HEK293 (cell line): ENCODE results near the gene PCBD1.

Source experiments
- CTCF ChIA-PET: fragments of 350-600 bp; formaldehyde crosslinking; extraction: SDS; loops from one replicate; lab custom pipeline; 2021; ENCODE audit warnings: antibody characterized with exemption; lab: Yijun Ruan, JAX
- POLR2A ChIA-PET: fragments of 300-600 bp; formaldehyde crosslinking; extraction: SDS; loops from one replicate; lab custom pipeline; 2020; ENCODE audit warnings: antibody characterized with exemption, inconsistent platforms; lab: Yijun Ruan, JAX
- H3K27ac ChIP-seq: fragments of 200-500 bp; sonication (Bioruptor generic); 2 replicates; pipeline ENCODE4 v1.5.1; 2014; ENCODE audit warnings: low read depth, low read length, control low read depth, inconsistent platforms; ENCODE audit errors: extremely low read depth
- H3K36me3 ChIP-seq, 2 experiments: fragments of 200-500 bp in 1 of 2; sonication (Bioruptor generic) in 1 of 2; 1 replicate in 1 of 2; 2 replicates in 1 of 2; pipeline ENCODE4 v1.5.1; 2014 to 2017; ENCODE audit warnings: inconsistent platforms in 2 of 2, low read length in 2 of 2; ENCODE audit not compliant: control insufficient read depth in 2 of 2, insufficient read depth in 1 of 2
- H3K4me1 ChIP-seq: fragments of 200-500 bp; sonication (Bioruptor generic); 2 replicates; pipeline ENCODE4 v1.5.1; 2014; ENCODE audit warnings: mild to moderate bottlenecking, low read length, inconsistent platforms; ENCODE audit not compliant: control insufficient read depth, insufficient read depth
- H3K4me3 ChIP-seq: 2 replicates; pipeline ENCODE4 v1.5.1; 2011; ENCODE audit warnings: low read depth, mild to moderate bottlenecking, control low read depth, low read length, moderate library complexity
- H3K9me3 ChIP-seq: fragments of 200-500 bp; sonication (Bioruptor generic); 2 replicates; pipeline ENCODE4 v1.5.1; 2014; ENCODE audit warnings: low read depth, low read length, inconsistent platforms; ENCODE audit not compliant: control insufficient read depth, insufficient read depth
- EGR2 ChIP-seq: fragments of 450-650 bp; formaldehyde crosslinking; IDR thresholded peaks from 2 replicates; pipeline ENCODE4 v1.5.1; 2016; ENCODE audit warnings: low read depth, missing biosample characterization, missing genetic modification characterization
- KLF8 ChIP-seq: fragments of 450-650 bp; formaldehyde crosslinking; IDR thresholded peaks from 2 replicates; pipeline ENCODE4 v1.5.1; 2016; ENCODE audit warnings: missing biosample characterization, missing genetic modification characterization
- MYNN ChIP-seq: fragments of 450-650 bp; formaldehyde crosslinking; IDR thresholded peaks from 2 replicates; pipeline ENCODE4 v1.5.1; 2016; ENCODE audit warnings: missing biosample characterization, missing genetic modification characterization, borderline replicate concordance
- OVOL3 ChIP-seq: fragments of 450-650 bp; formaldehyde crosslinking; IDR thresholded peaks from 2 replicates; pipeline ENCODE4 v1.5.1; 2016; ENCODE audit warnings: missing biosample characterization, missing genetic modification characterization
- ZBTB17 ChIP-seq: fragments of 450-650 bp; formaldehyde crosslinking; IDR thresholded peaks from 2 replicates; pipeline ENCODE4 v1.5.1; 2016; ENCODE audit warnings: missing biosample characterization, missing genetic modification characterization
- ZFP41 ChIP-seq: fragments of 450-650 bp; formaldehyde crosslinking; IDR thresholded peaks from 2 replicates; pipeline ENCODE4 v1.5.1; 2016; ENCODE audit warnings: missing biosample characterization, missing genetic modification characterization, borderline replicate concordance
- ZNF140 ChIP-seq: fragments of 450-650 bp; formaldehyde crosslinking; IDR thresholded peaks from 2 replicates; pipeline ENCODE4 v1.5.1; 2016; ENCODE audit warnings: missing biosample characterization, missing genetic modification characterization
- ZNF2 ChIP-seq: fragments of 450-650 bp; formaldehyde crosslinking; IDR thresholded peaks from 2 replicates; pipeline ENCODE4 v1.5.1; 2016; ENCODE audit warnings: missing biosample characterization, missing genetic modification characterization
- ZNF214 ChIP-seq: fragments of 450-650 bp; formaldehyde crosslinking; IDR thresholded peaks from 2 replicates; pipeline ENCODE4 v1.5.1; 2017; ENCODE audit warnings: missing biosample characterization, mild to moderate bottlenecking, missing genetic modification characterization, borderline replicate concordance
- ZNF416 ChIP-seq: fragments of 450-650 bp; formaldehyde crosslinking; IDR thresholded peaks from 2 replicates; pipeline ENCODE4 v1.5.1; 2016; ENCODE audit warnings: missing biosample characterization, missing genetic modification characterization
- ZNF529 ChIP-seq: fragments of 450-650 bp; formaldehyde crosslinking; IDR thresholded peaks from 2 replicates; pipeline ENCODE4 v1.5.1; 2017; ENCODE audit warnings: missing genetic modification characterization, missing biosample characterization; ENCODE audit not compliant: insufficient replicate concordance
- ZNF544 ChIP-seq: fragments of 450-650 bp; formaldehyde crosslinking; IDR thresholded peaks from 2 replicates; pipeline ENCODE4 v1.5.0; 2017; ENCODE audit warnings: missing biosample characterization, missing genetic modification characterization
- ZNF561 ChIP-seq: fragments of 450-650 bp; IDR thresholded peaks from 2 replicates; pipeline ENCODE4 v1.5.1; 2018; ENCODE audit warnings: missing biosample characterization, missing genetic modification characterization, borderline replicate concordance
- ZNF596 ChIP-seq: fragments of 450-650 bp; IDR thresholded peaks from 2 replicates; pipeline ENCODE4 v1.5.0; 2018; ENCODE audit warnings: missing biosample characterization, mild to moderate bottlenecking, missing genetic modification characterization, moderate library complexity
- ZNF701 ChIP-seq: fragments of 450-650 bp; formaldehyde crosslinking; IDR thresholded peaks from 2 replicates; pipeline ENCODE4 v1.5.1; 2016; ENCODE audit warnings: missing biosample characterization, missing genetic modification characterization
- ZNF707 ChIP-seq: fragments of 450-650 bp; formaldehyde crosslinking; IDR thresholded peaks from 2 replicates; pipeline ENCODE4 v1.5.1; 2016; ENCODE audit warnings: missing biosample characterization, missing genetic modification characterization
- TF ChIP-seq, protein P1 (sequence below): fragments of 450-650 bp; formaldehyde crosslinking; IDR thresholded peaks from 2 replicates; pipeline ENCODE4 v1.5.1; 2016; ENCODE audit warnings: missing biosample characterization, missing genetic modification characterization, borderline replicate concordance
- TF ChIP-seq, protein P2 (sequence below): fragments of 450-650 bp; IDR thresholded peaks from 2 replicates; pipeline ENCODE4 v1.5.1; 2018; ENCODE audit warnings: missing biosample characterization, mild to moderate bottlenecking, missing genetic modification characterization
- TF ChIP-seq, protein P3 (sequence below): fragments of 450-650 bp; formaldehyde crosslinking; IDR thresholded peaks from 2 replicates; pipeline ENCODE4 v1.5.1; 2016; ENCODE audit warnings: missing biosample characterization, missing genetic modification characterization
- TF ChIP-seq, protein P4 (sequence below): fragments of 450-650 bp; formaldehyde crosslinking; IDR thresholded peaks from 2 replicates; pipeline ENCODE4 v1.5.1; 2016; ENCODE audit warnings: missing biosample characterization, missing genetic modification characterization
- TF ChIP-seq, protein P5 (sequence below): fragments of 450-650 bp; formaldehyde crosslinking; optimal IDR thresholded peaks from 2 replicates; pipeline ENCODE3; 2016; ENCODE audit warnings: missing biosample characterization, mild to moderate bottlenecking, missing genetic modification characterization

The PCBD1 gene

DNA sequence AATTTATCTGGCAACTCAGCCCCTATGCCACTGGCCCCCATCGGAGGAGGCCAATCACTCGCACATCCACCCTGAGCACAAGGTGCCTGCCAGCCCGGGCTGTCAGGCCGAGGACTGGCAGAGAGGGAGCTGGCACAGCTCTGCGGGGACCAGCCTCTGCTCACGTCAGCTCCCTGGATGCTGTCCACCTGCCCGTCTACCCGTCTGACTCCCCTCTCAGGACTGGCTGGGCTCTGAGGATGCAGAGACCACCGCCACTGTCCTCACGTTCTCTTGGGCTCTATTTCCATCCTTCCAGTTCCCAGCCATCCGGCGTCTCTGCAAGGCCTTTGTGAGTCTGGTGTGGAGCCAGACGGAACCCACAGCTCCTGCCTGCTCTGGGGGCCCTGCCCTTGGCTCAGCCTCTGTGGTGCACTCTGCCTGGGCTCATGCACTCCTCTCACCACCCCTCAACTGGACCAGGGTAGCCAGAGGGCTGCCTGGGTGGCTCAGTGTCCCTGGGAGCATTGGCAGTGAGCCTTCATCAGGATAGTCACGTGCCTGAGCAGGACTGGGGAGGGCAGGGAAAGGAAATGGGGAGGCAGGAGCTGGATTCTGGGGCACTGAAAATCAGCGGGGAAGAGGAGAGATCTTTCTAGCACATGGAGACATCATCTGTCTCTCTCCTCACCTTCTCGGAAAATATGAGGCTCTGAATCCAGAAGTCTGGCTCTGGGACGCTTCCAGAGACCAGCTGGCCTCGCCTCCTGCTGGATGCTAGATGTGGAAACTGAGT, 38.0 kb upstream of the PCBD1 start:
- Histone ChIP-seq H3K27ac (no peak overlapping the region), H3K36me3 (no peaks in the 10 kb centered on the region), H3K4me1 (peaks cover 8% of the 10 kb centered on the region; the same call in 1 of the 2 replicates), H3K9me3 (no peaks in the 10 kb centered on the region), H3K4me3 (no peak overlapping the region)
- POLR2A ChIA-PET, result no interaction called here
- TF ChIP-seq, protein P1, sequence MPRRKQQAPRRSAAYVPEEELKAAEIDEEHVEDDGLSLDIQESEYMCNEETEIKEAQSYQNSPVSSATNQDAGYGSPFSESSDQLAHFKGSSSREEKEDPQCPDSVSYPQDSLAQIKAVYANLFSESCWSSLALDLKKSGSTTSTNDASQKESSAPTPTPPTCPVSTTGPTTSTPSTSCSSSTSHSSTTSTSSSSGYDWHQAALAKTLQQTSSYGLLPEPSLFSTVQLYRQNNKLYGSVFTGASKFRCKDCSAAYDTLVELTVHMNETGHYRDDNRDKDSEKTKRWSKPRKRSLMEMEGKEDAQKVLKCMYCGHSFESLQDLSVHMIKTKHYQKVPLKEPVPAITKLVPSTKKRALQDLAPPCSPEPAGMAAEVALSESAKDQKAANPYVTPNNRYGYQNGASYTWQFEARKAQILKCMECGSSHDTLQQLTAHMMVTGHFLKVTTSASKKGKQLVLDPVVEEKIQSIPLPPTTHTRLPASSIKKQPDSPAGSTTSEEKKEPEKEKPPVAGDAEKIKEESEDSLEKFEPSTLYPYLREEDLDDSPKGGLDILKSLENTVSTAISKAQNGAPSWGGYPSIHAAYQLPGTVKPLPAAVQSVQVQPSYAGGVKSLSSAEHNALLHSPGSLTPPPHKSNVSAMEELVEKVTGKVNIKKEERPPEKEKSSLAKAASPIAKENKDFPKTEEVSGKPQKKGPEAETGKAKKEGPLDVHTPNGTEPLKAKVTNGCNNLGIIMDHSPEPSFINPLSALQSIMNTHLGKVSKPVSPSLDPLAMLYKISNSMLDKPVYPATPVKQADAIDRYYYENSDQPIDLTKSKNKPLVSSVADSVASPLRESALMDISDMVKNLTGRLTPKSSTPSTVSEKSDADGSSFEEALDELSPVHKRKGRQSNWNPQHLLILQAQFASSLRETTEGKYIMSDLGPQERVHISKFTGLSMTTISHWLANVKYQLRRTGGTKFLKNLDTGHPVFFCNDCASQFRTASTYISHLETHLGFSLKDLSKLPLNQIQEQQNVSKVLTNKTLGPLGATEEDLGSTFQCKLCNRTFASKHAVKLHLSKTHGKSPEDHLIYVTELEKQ (tag by site-specific recombination), result no peak
- TF ChIP-seq ZNF529 (tag by site-specific recombination), result no peak
- TF ChIP-seq ZNF214 (tag by site-specific recombination), result no peak
- TF ChIP-seq ZNF596, result no peak
- TF ChIP-seq, protein P2, sequence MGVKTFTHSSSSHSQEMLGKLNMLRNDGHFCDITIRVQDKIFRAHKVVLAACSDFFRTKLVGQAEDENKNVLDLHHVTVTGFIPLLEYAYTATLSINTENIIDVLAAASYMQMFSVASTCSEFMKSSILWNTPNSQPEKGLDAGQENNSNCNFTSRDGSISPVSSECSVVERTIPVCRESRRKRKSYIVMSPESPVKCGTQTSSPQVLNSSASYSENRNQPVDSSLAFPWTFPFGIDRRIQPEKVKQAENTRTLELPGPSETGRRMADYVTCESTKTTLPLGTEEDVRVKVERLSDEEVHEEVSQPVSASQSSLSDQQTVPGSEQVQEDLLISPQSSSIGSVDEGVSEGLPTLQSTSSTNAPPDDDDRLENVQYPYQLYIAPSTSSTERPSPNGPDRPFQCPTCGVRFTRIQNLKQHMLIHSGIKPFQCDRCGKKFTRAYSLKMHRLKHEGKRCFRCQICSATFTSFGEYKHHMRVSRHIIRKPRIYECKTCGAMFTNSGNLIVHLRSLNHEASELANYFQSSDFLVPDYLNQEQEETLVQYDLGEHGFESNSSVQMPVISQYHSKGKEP, result no peak
- TF ChIP-seq OVOL3, result no peak
- no peak for TF ChIP-seq ZNF416
- no peak for TF ChIP-seq ZNF561 (tag by site-specific recombination)
- CTCF ChIA-PET, result interaction anchor here (0.7 to 5.5 kb wide), 26 partner anchors 11 to 780 kb away, joined by 3 to 48 read pairs (median 5); partner anchors contain the start of gene UNC5B

DNA sequence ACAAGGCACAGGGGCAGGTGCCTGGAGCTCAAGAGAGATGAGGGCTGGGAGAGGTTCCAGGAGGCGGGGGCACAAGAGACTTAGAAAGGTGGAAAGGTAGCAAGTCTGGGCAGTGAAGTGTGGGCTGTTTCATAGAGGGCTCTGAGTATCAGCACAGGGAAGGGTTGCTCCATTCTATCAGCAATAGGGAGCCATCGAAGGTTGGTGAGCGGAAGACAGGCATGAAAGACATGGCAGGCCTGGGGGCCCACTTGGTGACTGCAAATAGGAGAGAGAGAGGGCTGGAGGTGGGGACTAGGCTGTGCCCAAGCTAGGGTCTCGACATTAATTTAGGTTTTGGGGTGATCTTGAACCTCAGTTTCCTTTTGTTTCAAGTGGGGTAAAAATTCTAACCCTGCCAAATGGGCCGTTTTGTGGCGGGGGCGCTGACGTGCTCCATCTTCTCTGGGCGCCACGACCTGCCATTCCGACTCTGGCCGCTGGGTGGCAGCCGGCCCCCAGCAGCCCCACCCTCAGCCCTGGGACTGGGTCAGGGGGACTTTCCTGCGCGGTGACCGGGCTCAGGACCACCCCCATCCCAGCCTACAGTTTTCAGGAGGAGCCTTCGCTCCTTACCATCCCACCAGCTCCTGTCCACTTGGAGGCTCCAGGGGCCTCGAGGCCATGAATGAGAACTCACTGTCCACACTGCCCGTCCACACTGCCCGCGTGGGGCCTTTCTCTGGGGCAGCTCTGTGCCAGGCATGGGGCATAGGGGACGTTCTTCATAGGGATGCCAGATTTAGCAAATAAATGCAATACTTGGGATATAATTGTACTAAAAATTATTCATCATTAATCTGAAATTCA, 37.2 kb upstream of the PCBD1 start:
- Histone ChIP-seq H3K27ac (no peak overlapping the region), H3K9me3 (no peaks in the 10 kb centered on the region), H3K4me3 (no peak overlapping the region), H3K4me1 (peaks cover 8% of the 10 kb centered on the region; the same call in 1 of the 2 replicates), H3K36me3 (no peaks in the 10 kb centered on the region)
- CTCF ChIA-PET, result interaction anchor here (0.5 to 5.5 kb wide), 50 partner anchors 8 to 781 kb away, joined by 3 to 48 read pairs (median 4); partner anchors contain the start of gene UNC5B
- POLR2A ChIA-PET, result interaction anchor here (1.3 kb wide), 1 partner anchor 16 kb away, joined by 3 read pairs; no protein-coding TSS in a partner anchor
- TF ChIP-seq ZNF214 (tag by site-specific recombination), result no peak
- no peak for TF ChIP-seq ZNF140 (tag by site-specific recombination)
- TF ChIP-seq ZNF544, result no peak
- no peak for TF ChIP-seq ZNF707
- TF ChIP-seq ZNF561 (tag by site-specific recombination), result no peak
- TF ChIP-seq ZFP41 (tag by site-specific recombination), result no peak
- no peak for TF ChIP-seq EGR2 (tag by site-specific recombination)
- TF ChIP-seq, protein P3, sequence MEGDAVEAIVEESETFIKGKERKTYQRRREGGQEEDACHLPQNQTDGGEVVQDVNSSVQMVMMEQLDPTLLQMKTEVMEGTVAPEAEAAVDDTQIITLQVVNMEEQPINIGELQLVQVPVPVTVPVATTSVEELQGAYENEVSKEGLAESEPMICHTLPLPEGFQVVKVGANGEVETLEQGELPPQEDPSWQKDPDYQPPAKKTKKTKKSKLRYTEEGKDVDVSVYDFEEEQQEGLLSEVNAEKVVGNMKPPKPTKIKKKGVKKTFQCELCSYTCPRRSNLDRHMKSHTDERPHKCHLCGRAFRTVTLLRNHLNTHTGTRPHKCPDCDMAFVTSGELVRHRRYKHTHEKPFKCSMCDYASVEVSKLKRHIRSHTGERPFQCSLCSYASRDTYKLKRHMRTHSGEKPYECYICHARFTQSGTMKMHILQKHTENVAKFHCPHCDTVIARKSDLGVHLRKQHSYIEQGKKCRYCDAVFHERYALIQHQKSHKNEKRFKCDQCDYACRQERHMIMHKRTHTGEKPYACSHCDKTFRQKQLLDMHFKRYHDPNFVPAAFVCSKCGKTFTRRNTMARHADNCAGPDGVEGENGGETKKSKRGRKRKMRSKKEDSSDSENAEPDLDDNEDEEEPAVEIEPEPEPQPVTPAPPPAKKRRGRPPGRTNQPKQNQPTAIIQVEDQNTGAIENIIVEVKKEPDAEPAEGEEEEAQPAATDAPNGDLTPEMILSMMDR, result peak; percentile 89
- no peak for TF ChIP-seq MYNN
- no peak for TF ChIP-seq ZBTB17 (tag by site-specific recombination)
- 0 out of 2 replicates have a peak, but pooled peaks have one; percentile 52 for TF ChIP-seq ZNF2 (tag by site-specific recombination)
- TF ChIP-seq ZNF596, result no peak
- no peak for TF ChIP-seq ZNF701 (tag by site-specific recombination)
- TF ChIP-seq, protein P4, sequence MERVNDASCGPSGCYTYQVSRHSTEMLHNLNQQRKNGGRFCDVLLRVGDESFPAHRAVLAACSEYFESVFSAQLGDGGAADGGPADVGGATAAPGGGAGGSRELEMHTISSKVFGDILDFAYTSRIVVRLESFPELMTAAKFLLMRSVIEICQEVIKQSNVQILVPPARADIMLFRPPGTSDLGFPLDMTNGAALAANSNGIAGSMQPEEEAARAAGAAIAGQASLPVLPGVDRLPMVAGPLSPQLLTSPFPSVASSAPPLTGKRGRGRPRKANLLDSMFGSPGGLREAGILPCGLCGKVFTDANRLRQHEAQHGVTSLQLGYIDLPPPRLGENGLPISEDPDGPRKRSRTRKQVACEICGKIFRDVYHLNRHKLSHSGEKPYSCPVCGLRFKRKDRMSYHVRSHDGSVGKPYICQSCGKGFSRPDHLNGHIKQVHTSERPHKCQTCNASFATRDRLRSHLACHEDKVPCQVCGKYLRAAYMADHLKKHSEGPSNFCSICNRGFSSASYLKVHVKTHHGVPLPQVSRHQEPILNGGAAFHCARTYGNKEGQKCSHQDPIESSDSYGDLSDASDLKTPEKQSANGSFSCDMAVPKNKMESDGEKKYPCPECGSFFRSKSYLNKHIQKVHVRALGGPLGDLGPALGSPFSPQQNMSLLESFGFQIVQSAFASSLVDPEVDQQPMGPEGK (tag by site-specific recombination), result peak; percentile 69
- TF ChIP-seq, protein P5, sequence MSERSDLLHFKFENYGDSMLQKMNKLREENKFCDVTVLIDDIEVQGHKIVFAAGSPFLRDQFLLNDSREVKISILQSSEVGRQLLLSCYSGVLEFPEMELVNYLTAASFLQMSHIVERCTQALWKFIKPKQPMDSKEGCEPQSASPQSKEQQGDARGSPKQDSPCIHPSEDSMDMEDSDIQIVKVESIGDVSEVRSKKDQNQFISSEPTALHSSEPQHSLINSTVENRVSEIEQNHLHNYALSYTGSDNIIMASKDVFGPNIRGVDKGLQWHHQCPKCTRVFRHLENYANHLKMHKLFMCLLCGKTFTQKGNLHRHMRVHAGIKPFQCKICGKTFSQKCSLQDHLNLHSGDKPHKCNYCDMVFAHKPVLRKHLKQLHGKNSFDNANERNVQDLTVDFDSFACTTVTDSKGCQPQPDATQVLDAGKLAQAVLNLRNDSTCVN (tag by site-specific recombination), result no peak
- TF ChIP-seq KLF8 (tag by site-specific recombination), result no peak
